ENCODE measurements around the gene COPE.

DNA sequence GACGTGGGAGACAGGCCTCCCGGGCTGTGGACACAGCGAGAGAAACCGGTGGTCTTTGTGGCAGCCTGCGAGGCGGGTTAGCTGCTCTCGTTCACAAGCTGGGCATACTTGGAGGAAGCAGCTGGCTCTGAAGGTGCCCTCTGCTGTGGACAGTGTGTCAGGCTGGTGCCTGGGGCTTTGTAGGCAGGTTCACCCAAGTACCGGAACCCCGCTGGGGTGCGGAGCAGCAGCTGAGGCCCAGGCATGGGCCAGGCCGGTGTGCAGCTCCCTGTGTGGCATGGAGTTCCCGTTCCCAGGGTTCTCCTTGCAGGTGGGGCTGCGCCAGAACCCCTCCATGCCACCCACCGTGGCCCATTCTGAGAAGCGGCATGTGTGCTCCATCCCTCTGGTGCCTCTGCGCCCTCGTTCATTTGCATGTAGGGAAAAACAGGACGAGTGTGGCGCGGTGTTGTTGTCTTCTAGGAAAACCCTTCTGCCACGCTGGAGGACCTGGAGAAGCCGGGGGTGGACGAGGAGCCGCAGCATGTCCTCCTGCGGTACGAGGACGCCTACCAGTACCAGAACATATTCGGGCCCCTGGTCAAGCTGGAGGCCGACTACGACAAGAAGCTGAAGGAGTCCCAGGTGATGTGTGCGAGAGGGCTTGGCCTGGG, 67.4 kb downstream of the COPE start:
- no peak for TF ChIP-seq POLR2A (IDR thresholded peaks at IDR 0.05)
- no peak for TF ChIP-seq EP300 (IDR thresholded peaks at IDR 0.05)

Data from suprapubic skin (tissue), 2 donors.